Measurements from ENCODE around the gene ST6GAL1. TPM values are rescaled to one million over a fixed set of nuclear protein-coding genes. Genes with fewer than 3 reads are reported as not detected.

ST6GAL1 gene
- total and polyA plus RNA-seq, 8 donors: 3.8 to 31.0 (median 13.5) TPM

DNA sequence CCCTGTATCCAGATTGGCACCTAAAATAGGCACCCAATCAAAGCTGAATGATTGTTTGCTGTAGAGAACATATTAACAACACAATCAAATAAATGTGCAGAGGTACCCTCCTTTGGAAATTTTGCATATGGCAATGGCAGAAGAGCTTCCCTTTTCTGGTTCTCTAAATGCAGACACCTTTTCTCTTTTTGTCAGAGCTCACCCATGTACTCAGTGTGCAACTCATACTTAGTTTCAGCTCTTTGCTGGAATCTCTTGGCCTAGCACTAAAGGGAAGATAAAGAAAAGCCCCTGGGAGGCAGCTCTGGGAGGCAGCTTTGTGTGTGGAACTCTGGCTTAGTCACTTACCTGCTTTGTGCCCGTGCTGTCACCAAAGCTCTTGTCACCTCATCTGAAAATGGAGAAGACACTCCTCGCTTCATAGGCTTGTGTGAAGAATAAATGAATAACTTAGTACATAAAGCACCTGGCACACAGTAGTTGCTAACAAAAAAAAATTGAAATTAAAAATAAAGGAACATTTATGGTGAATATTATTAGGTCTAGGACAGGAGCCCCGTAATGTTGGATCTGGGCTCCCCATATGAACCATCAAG, 28.8 kb downstream of the ST6GAL1 start:
- Histone ChIP-seq H3K27me3 (no peaks in the 10 kb centered on the region), H3K36me3 (peaks cover 0 to 8% (median 0%) of the 10 kb centered on the region in 4 donors), H3K4me1 (peaks cover 0 to 12% (median 0%) of the 10 kb centered on the region in 4 donors), H3K9me3 (no peaks in the 10 kb centered on the region), H3K27ac (no peak overlapping the region), H3K4me3 (no peak overlapping the region)
- intact Hi-C loops (cut with DNase I; ENCODE audit: low total_unique reads): no loop called here
- no peak for DNase-seq
- TF ChIP-seq POLR2AphosphoS5 (IDR thresholded peaks at IDR 0.05): no peak
- no peak for TF ChIP-seq POLR2A (IDR thresholded peaks at IDR 0.05)
- no peak for TF ChIP-seq CTCF (IDR thresholded peaks at IDR 0.05)
- TF ChIP-seq EP300 (IDR thresholded peaks at IDR 0.05): no peak
- 91 to 95% (median 94%) methylated on average over 3 of the region's 3 CpGs for WGBS, 5 donors

- 73 to 85% (median 84%) methylated on average over 4 of the region's 4 CpGs for WGBS, 5 donors
- H3K9me3 ChIP-seq: no peaks in the 10 kb centered on the region
- intact Hi-C loops (cut with DNase I; ENCODE audit: low total_unique reads): no loop called here
- H3K27me3 ChIP-seq: no peaks in the 10 kb centered on the region
- no peak overlapping the region for H3K27ac ChIP-seq
- H3K4me1 ChIP-seq: peaks cover 0 to 11% (median 0%) of the 10 kb centered on the region in 4 donors
- H3K4me3 ChIP-seq: no peak overlapping the region
- no peak for DNase-seq
- TF ChIP-seq EP300 (IDR thresholded peaks at IDR 0.05) (no peak), CTCF (IDR thresholded peaks at IDR 0.05) (no peak), POLR2AphosphoS5 (IDR thresholded peaks at IDR 0.05) (no peak), POLR2A (IDR thresholded peaks at IDR 0.05) (no peak)
- H3K36me3 ChIP-seq: peaks cover 0 to 10% (median 3%) of the 10 kb centered on the region in 4 donors
These were observed 30.0 kb downstream of the ST6GAL1 start for GRCh38 chr3:186960347-186960746.

GRCh38 chr3:186962445-186962844, 32.1 kb downstream of the ST6GAL1 start:
- peaks cover 0 to 14% (median 3%) of the 10 kb centered on the region in 4 donors for H3K36me3 ChIP-seq
- no peaks in the 10 kb centered on the region for H3K4me1 ChIP-seq
- WGBS, 5 donors: 64 to 81% (median 70%) methylated on average over 1 of the region's 1 CpG
- no peaks in the 10 kb centered on the region for H3K9me3 ChIP-seq
- no peak for DNase-seq
- intact Hi-C loops (cut with DNase I; ENCODE audit: low total_unique reads): no loop called here
- TF ChIP-seq POLR2A (IDR thresholded peaks at IDR 0.05): no peak
- no peak for TF ChIP-seq POLR2AphosphoS5 (IDR thresholded peaks at IDR 0.05)
- TF ChIP-seq CTCF (IDR thresholded peaks at IDR 0.05): no peak
- no peak for TF ChIP-seq EP300 (IDR thresholded peaks at IDR 0.05)
- H3K27me3 ChIP-seq: no peaks in the 10 kb centered on the region
- H3K4me3 ChIP-seq: no peak overlapping the region
- H3K27ac ChIP-seq: no peak overlapping the region

DNA sequence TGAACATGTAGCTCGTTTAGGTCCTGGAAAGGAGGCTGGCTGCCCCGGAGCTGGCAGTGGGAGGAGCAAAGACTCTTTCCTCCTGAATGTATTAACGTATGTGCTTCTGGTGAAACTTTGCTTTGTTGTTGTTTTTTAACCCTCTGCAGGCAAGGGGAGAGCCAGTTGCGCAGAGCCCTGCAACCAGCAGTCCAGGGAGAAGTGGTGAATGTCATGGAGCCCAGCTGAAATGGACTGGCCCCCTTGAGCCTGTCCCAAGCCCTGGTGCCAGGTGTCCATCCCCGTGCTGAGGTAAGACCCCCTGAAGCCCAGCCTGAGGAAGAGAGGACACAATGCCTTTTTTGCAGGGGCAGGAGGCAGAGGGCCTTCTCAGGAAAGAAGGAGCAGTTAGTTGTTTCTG, 33.3 kb downstream of the ST6GAL1 start:
- DNase-seq: no peak
- no peak overlapping the region for H3K4me3 ChIP-seq
- TF ChIP-seq CTCF (IDR thresholded peaks at IDR 0.05) (no peak), POLR2A (IDR thresholded peaks at IDR 0.05) (no peak), EP300 (IDR thresholded peaks at IDR 0.05) (no peak), POLR2AphosphoS5 (IDR thresholded peaks at IDR 0.05) (no peak)
- no peaks in the 10 kb centered on the region for H3K4me1 ChIP-seq
- H3K36me3 ChIP-seq: peaks cover 0 to 14% (median 3%) of the 10 kb centered on the region in 4 donors
- H3K27ac ChIP-seq: no peak overlapping the region
- no peaks in the 10 kb centered on the region for H3K27me3 ChIP-seq
- no peaks in the 10 kb centered on the region for H3K9me3 ChIP-seq
- intact Hi-C loops (cut with DNase I; ENCODE audit: low total_unique reads): no loop called here
- 63 to 78% (median 66%) methylated on average over 5 of the region's 5 CpGs for WGBS, 5 donors

Measured in stomach (tissue), 9 donors.